SIG-M5 treated with dmso at 0.1 percent for 504 hours (cell line): ENCODE measurements around the gene REC114.
"Not testable (repeated sequence)": the region's sequence is repeated elsewhere in the genome, so short reads cannot be mapped to it uniquely, and the experiment has no call there.

Experiments
- DNase-seq: peaks from one replicate; lab custom pipeline; 2025; ENCODE audit not compliant: unreplicated experiment; lab: John Stamatoyannopoulos, UW

Gene REC114

GRCh38 chr15:73442968-73443367 is at the start of gene REC114:
Gene REC114 (plus strand): TSS chr15:73443164. CDS start chr15:73443186, 22 bp downstream.
- no peak for DNase-seq

DNA sequence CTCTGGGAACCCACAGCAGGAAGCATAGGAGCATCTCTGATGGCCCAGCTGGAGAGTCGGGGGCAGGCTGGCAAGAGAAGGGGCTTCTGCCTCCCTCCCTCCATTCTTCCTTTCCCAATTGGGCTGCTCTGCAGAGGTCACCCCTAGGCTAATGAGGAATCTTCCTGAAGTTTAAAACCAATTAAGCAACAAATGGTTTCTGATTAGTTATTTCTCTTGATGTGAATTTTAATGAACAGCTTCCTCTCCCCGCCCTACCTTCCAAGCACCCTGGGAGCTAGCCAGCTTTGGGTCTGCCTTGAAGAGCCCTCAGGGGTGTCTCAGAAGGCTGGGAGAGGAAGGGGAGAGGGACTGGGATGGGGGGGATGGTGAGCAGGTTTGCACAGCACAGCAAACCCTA is 49.6 kb upstream of the REC114 start:
- DNase-seq = no peak

DNA sequence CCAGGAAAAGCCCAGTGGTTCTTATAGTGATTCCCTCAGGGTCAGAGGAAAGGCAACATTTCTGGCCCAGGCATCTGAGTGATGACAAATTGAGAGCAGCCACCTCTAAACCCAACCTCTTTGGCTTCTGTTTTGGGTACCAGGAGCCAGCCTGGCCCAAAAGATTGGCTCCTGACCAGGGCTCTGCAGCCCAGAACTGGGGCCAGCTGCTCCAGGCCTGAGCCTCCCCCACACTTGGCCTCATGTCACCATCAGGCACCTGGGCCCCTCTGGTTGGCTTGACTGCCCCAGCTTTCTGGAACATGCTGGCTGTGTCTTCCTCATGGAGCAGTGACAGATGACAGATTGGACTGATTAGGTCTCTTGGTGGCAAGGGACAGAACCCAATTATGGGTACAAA is 48.2 kb upstream of the REC114 start:
- no peak for DNase-seq

DNA sequence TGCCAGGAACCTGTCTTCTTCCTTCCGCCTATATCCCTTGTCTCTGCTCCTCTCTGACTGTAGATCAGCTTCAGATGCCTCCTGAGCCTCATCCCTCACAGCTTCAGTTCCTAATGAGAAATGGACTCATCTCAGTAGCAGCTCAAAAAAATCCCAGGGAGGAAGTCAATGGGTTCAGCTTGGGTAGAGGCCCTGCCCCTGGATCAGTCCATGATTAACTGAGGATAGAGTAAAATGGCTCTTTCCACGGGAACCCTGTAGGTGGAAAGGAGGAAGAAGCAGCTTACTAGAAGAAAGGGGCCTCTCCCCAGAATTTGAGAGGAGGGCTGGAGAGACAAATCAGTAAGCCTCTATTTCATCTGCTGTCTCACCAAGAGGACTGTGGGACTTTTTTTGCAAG is 47.3 kb upstream of the REC114 start:
- DNase-seq = no peak

GRCh38 chr15:73397461-73397860 is 45.5 kb upstream of the REC114 start:
- DNase-seq = no peak

DNA sequence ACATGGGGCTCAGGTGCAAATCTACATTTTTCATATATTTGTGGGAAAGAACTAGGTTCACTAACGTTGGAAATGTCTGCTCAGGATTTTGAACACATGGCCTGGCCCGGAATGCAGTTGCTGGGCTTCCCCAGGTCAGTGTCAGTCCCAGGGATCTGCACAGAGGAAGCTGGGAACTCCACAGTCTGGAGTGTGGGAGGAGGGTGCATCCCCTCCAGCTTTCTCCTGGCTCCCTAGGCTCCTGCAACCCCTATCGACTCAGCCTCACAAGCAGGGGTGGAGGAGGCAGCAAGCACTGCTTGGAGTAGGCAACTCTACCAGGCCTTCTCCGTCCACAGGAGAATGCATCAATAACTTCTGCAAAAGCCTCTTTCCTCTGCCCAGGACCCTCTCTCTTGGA is 44.1 kb upstream of the REC114 start:
- DNase-seq = no peak

GRCh38 chr15:73400222-73400621 is 42.7 kb upstream of the REC114 start:
- DNase-seq = peak; percentile 69

DNA sequence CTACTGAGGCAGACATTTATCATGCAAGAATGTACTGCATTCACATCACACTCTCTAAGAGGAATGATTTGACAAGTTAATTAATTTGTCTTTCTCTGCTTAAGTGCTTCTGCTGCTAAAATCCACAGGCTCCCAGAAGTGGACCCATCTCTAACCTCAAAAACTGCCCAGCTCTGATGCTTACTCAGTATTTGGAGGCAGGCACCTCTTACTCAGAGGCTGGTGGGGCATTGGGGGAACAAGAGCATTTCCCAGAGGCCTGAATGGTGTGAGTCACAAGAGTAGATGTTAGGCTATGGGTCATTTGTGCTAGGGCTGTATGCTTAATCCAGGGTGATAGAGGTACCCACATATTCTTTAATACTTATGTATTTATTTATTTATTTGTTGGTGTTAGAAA is 39.8 kb upstream of the REC114 start:
- DNase-seq = no peak

DNA sequence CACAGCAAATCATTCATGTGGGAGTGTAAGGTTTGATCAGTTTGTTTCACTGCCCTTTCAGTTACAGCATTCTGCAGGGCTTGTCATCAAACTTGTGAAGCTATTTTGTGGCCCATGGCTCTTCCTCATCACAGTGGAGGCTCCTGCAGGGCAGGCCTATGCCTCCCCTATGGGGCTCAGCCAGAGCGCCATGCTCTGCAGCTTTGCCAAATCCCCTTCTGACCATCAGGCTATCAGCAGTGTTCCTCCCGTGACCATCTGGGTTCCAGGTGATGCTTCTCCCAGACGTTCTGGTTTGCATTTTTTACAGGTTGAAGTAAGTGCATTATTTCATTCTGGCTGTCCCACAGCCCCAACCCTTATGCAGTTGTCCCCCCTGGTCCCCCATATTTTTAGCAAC is 28.1 kb upstream of the REC114 start:
- DNase-seq = no peak

- no peak for DNase-seq
Measured at GRCh38 chr15:73424506-73424905, 18.5 kb upstream of the REC114 start.

GRCh38 chr15:73425510-73425909 is 17.5 kb upstream of the REC114 start:
- no peak for DNase-seq

- DNase-seq = no peak
Measured at GRCh38 chr15:73426323-73426994, 16.5 kb upstream of the REC114 start.

GRCh38 chr15:73431329-73431728 is 11.6 kb upstream of the REC114 start:
- DNase-seq = not testable (repeated sequence)

DNA sequence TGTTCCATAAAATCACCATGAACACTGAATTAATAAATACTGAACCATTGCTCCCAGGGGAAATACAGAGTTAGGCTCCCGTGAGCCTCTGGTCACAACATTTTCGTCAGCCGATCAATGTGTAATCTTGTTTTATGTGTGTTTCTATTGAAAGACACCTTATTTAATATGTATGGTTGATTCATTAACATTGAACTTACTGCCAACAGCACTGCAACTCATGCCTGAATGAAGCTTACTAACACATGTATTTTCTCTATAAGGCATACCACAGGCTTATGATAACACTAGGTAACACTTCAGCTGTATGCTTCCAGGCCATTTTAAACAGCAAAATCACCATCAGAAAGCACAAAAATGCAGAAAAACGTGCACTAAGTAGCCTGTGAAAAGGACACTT is 9.1 kb upstream of the REC114 start:
- DNase-seq = no peak

- no peak for DNase-seq
Measured at GRCh38 chr15:73436613-73437012, 6.4 kb upstream of the REC114 start.

GRCh38 chr15:73437543-73438109 is 5.3 kb upstream of the REC114 start:
- DNase-seq = no peak

- no peak for DNase-seq
Measured at GRCh38 chr15:73438651-73439050, 4.3 kb upstream of the REC114 start.

DNA sequence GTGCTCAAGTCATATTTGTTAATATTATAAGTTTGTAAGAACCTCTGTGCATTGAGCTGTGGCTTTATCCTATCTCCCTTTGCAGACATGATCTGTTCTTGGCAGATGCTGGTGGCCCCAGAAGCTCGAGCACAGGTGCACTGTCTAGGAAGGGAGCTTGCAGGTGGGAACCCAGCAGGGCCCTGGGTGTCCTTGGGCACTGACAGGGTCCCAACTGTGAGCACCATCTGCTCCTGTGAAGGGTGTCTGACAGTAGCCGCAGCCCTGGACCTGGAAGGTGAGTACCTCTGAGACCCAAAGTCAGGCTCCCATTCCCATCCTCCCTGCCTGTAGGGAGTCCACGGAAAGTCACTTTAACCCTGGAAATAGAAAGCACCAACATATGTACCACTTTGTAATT is 2.4 kb upstream of the REC114 start:
- DNase-seq = no peak

- DNase-seq = no peak
Measured at GRCh38 chr15:73442421-73442820, 543 bp upstream of the REC114 start.

GRCh38 chr15:73447471-73447870 is 4.5 kb downstream of the REC114 start:
- DNase-seq = not testable (repeated sequence)

- not testable (repeated sequence) for DNase-seq
Measured at GRCh38 chr15:73448158-73448758, 5.3 kb downstream of the REC114 start.

DNA sequence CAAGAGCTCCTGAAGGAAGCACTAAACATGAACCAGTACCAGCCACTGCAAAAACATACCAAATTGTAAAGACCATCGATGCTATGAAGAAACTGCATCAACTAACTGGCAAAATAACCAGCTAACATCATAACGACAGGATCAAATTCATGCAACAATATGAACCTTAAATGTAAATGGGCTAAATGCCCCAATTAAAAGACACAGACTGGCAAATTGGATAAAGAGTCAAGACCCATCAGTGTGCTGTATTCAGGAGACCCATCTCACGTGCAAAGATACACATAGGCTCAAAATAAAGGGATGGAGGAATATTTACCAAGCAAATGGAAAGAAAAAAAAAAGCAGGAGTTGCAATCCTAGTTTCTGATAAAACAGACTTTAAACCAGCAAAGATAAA is 7.0 kb downstream of the REC114 start:
- DNase-seq = not testable (repeated sequence)

- no peak for DNase-seq
Measured at GRCh38 chr15:73454096-73454495, 11.1 kb downstream of the REC114 start.
